ENCODE results near the gene WNT3A.

DNA sequence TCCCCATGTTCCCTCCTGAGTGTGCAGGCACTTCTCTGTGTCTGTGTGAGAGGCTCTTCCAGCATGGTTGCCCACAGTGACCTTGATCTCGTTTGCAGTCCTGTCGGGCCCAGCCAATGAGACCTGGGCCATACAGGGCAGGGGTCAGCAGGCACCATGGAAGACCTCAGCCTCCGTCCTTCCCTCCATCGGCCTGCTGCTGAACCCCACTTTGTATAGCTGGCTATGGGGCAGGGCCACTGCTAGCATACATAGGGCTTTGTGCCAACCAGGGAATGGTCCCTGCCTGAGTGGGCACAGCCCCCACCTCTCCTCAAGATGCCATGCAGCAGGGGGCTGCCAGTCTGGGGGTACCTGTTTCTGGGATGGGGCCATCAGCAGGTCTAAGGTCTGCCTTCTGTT, 92.5 kb downstream of the WNT3A start:
- TF ChIP-seq POLR2AphosphoS5 (IDR thresholded peaks at IDR 0.05; ENCODE audit: borderline replicate concordance, low read depth, low read length) (no peak; the same call in 1 of the 2 replicates), EZH2 (IDR thresholded peaks at IDR 0.05) (no peak), FOXP2 (optimal IDR thresholded peaks at IDR 0.05; ENCODE audit: control extremely low read depth, extremely low read length, insufficient read depth) (no peak)
